GM12878 (cell line): ENCODE results near the gene KLF11. TPM values are rescaled to one million over a fixed set of nuclear protein-coding genes. Genes with fewer than 3 reads are reported as not detected.

Experiments
- ATAC-seq: fragments of 200-7000 bp; cut with Tn5 transposase; 3 replicates; pipeline ENCODE4 v1.9.1; 2020; ENCODE audit warnings: mild to moderate bottlenecking, moderate library complexity
- BruUV-seq: library from RNA; stranded (reverse); fragments of 400-500 nt; replicated peaks from 2 replicates; lab custom pipeline; 2021; lab: Mats Ljungman, UMichigan
- CTCF ChIA-PET: fragments of 300-600 bp; sonication (Branson Sonifier 250); formaldehyde crosslinking; extraction: SDS; loops from one replicate; lab custom pipeline; 2021; ENCODE audit warnings: inconsistent platforms; lab: Yijun Ruan, JAX
- POLR2A ChIA-PET: fragments of 350-600 bp; formaldehyde crosslinking; extraction: SDS; loops from one replicate; lab custom pipeline; 2021; ENCODE audit warnings: inconsistent platforms; lab: Charles Lee
- RAD21 ChIA-PET: fragments of 300-600 bp; sonication (Branson Sonifier 250); formaldehyde crosslinking; loops from one replicate; lab custom pipeline; 2023; ENCODE audit warnings: antibody characterized with exemption; ENCODE audit not compliant: unreplicated experiment; lab: Charles Lee
- SMC1A ChIA-PET: fragments of 300-600 bp; sonication (Branson Sonifier 250); formaldehyde crosslinking; loops from one replicate; lab custom pipeline; 2023; ENCODE audit not compliant: unreplicated experiment, uncharacterized antibody; lab: Charles Lee
- DNase-seq: peaks from one replicate; pipeline ENCODE4 v3.0.0-alpha.2; 2011; ENCODE audit warnings: low read depth, low spot score
- FAIRE-seq: peaks from 3 replicates; lab custom pipeline; 2011; peaks lifted over from hg19 to GRCh38; lab: Jason Lieb, UNC
- H2AFZ ChIP-seq: 2 replicates; pipeline ENCODE4 v1.6.0; 2011; ENCODE audit warnings: low read depth, low read length, control low read depth; ENCODE audit not compliant: control insufficient read depth
- H3K27ac ChIP-seq: 2 replicates; pipeline ENCODE4 v1.5.1; 2011; ENCODE audit warnings: control low read depth; ENCODE audit not compliant: control insufficient read depth, insufficient read depth
- H3K27me3 ChIP-seq, 2 experiments: replicated peaks in 1 of 2; 2 replicates each; pipeline versions ENCODE4 v1.6.0 to v1.6.1; 2011; ENCODE audit warnings: low read length in 1 of 2; ENCODE audit not compliant: control insufficient read depth in 2 of 2, insufficient read depth in 2 of 2
- H3K36me3 ChIP-seq, 2 experiments: 2 replicates each; pipeline ENCODE4 v1.5.1; 2011; ENCODE audit warnings: low read length in 1 of 2; ENCODE audit not compliant: control insufficient read depth in 2 of 2, insufficient read depth in 2 of 2
- H3K4me1 ChIP-seq: 2 replicates; pipeline ENCODE4 v1.6.1; 2011; ENCODE audit warnings: mild to moderate bottlenecking, low read length, moderate library complexity, mixed read lengths; ENCODE audit not compliant: control insufficient read depth, insufficient read depth
- H3K4me2 ChIP-seq: 2 replicates; pipeline ENCODE4 v1.6.0; 2011; ENCODE audit warnings: control low read depth; ENCODE audit not compliant: control insufficient read depth, insufficient read depth
- H3K4me3 ChIP-seq: fragments of 200-600 bp; sonication (generic); 2 replicates; pipeline ENCODE4 v1.5.1; 2016
- H3K79me2 ChIP-seq: 2 replicates; pipeline ENCODE4 v1.6.0; 2011; ENCODE audit warnings: low read length; ENCODE audit not compliant: control insufficient read depth, insufficient read depth
- H3K9ac ChIP-seq: 2 replicates; pipeline ENCODE4 v1.8.0; 2011; ENCODE audit warnings: low read length, control low read depth, mixed read lengths; ENCODE audit not compliant: control insufficient read depth, insufficient read depth
- H3K9me3 ChIP-seq: replicated peaks from 3 replicates; pipeline ENCODE4 v1.5.1; 2011; ENCODE audit warnings: mild to moderate bottlenecking, low read length; ENCODE audit not compliant: control insufficient read depth, insufficient read depth
- H4K20me1 ChIP-seq: 2 replicates; pipeline ENCODE4 v1.6.0; 2011; ENCODE audit not compliant: control insufficient read depth, insufficient read depth
- BHLHE40 ChIP-seq, 2 experiments: fragments of 450-650 bp in 1 of 2; IDR thresholded peaks; 2 replicates each; pipeline ENCODE4 v1.6.1; 2011 to 2017; ENCODE audit warnings: low read depth in 2 of 2, borderline replicate concordance in 1 of 2, improper control_type of control experiment in 1 of 2, low read length in 1 of 2, mild to moderate bottlenecking in 1 of 2
- CREM ChIP-seq: IDR thresholded peaks from 2 replicates; pipeline ENCODE4 v1.6.1; 2014; ENCODE audit warnings: antibody characterized with exemption, low read depth
- HDGF ChIP-seq: fragments of 450-650 bp; IDR thresholded peaks from 2 replicates; pipeline ENCODE4 v1.6.1; 2016; ENCODE audit warnings: antibody characterized with exemption
- NKRF ChIP-seq: fragments of 450-650 bp; conservative IDR thresholded peaks from 2 replicates; pipeline ENCODE4 v1.6.1; 2017; ENCODE audit warnings: mild to moderate bottlenecking, moderate library complexity
- NR2C1 ChIP-seq: fragments of 450-650 bp; IDR thresholded peaks from 2 replicates; pipeline ENCODE4 v1.6.1; 2017; ENCODE audit warnings: antibody characterized with exemption, mild to moderate bottlenecking, moderate library complexity
- NR2F1 ChIP-seq: fragments of 450-650 bp; conservative IDR thresholded peaks from 2 replicates; pipeline ENCODE4 v1.6.1; 2017; ENCODE audit warnings: mild to moderate bottlenecking
- POLR2A ChIP-seq: IDR thresholded peaks from 2 replicates; pipeline ENCODE4 v1.6.1; 2011; ENCODE audit warnings: low read depth, mild to moderate bottlenecking, low read length
- SIN3A ChIP-seq: IDR thresholded peaks from 2 replicates; pipeline ENCODE4 v1.6.1; 2012; ENCODE audit warnings: low read depth, low read length, improper control_type of control experiment
- ZNF24 ChIP-seq: fragments of 450-650 bp; IDR thresholded peaks from 2 replicates; pipeline ENCODE4 v1.6.1; 2017; ENCODE audit warnings: antibody characterized with exemption, mild to moderate bottlenecking
- WGBS: methylation state at CpG from one replicate; pipeline ENCODE4 v1.1.6; 2016; ENCODE audit warnings: low lambda C conversion rate; ENCODE audit not compliant: insufficient replicate concordance, insufficient coverage; ENCODE audit errors: missing lambda C conversion rate; 5-methylcytosine and 5-hydroxymethylcytosine counted together
- in situ Hi-C: fragments of 300-500 bp; cut with MboI; formaldehyde crosslinking; loops from 9 replicates; pipeline ENCODE4 v1.14.3; 2018; ENCODE audit warnings: mixed read lengths
- intact Hi-C: fragments of 100-400 bp; cut with micrococcal nuclease; formaldehyde crosslinking; loops from one replicate; pipeline ENCODE4 v1.14.2; 2022; ENCODE audit not compliant: unreplicated experiment
- polyA plus RNA-seq, 11 experiments: library from polyadenylated mRNA; depleted of rRNA in 4 of 11; unstranded in 6 of 11; stranded (reverse) in 5 of 11; fragments of >200 nt; fragmentation: Nextera tagmentation in 4 of 11; fragmentation: Illumina TruSeq in 1 of 11; extraction: Ambion mirVana in 4 of 11; extraction: Trizol in 1 of 11; gene quantifications; 1 replicate in 1 of 11; 2 replicates in 10 of 11; pipeline versions ENCODE4 v1.2.1 to v1.2.3, GENCODE V29; 2011 to 2016; ENCODE audit warnings: inconsistent platforms in 2 of 11, missing spikeins in 2 of 11, low read depth in 1 of 11
- total RNA-seq, 4 experiments: library from RNA; depleted of rRNA in 3 of 4; stranded (reverse); fragments of >200 nt in 3 of 4; fragmentation: Illumina TruSeq in 1 of 4; extraction: Trizol in 1 of 4; gene quantifications; 2 replicates each; pipeline versions ENCODE4 v1.2.1 to v1.2.3, GENCODE V29; 2013 to 2021

KLF11 gene
- total and polyA plus RNA-seq, 10 of the 15 experiments (the other 5 are each of a cell fraction or from before 2014, with no cell fraction given) = 0.03 to 0.54 (median 0.14) TPM; not detected in 1

GRCh38 chr2:10067330-10067729, 24.0 kb downstream of the KLF11 start:
- Histone ChIP-seq H3K9me3 (peaks cover 2% of the 10 kb centered on the region; the same call in 2 of the 3 replicates), H3K27ac (no peak overlapping the region), H3K9ac (no peak overlapping the region), H3K27me3 (no peaks in the 10 kb centered on the region), H3K79me2 (no peaks in the 10 kb centered on the region), H3K36me3 (no peaks in the 10 kb centered on the region), H2AFZ (no peak overlapping the region), H4K20me1 (no peaks in the 10 kb centered on the region), H3K4me1 (no peaks in the 10 kb centered on the region), H3K4me3 (no peak overlapping the region), H3K4me2 (no peak overlapping the region)
- DNase-seq (no peak), FAIRE-seq (no peak), ATAC-seq (no peak)
- ChIA-PET POLR2A (interaction anchor here (0.7 kb wide), 1 partner anchor 9 kb away, joined by 5 read pairs; no protein-coding TSS in a partner anchor), RAD21 (interaction anchor here (0.6 to 1.7 kb wide), 4 partner anchors 19 to 381 kb away, joined by 3 to 4 read pairs (median 3); partner anchors contain the start of gene ODC1), CTCF (interaction anchor here (1.1 to 22.8 kb wide), 6 partner anchors 11 to 342 kb away, joined by 3 to 983 read pairs (median 4); no protein-coding TSS in a partner anchor), SMC1A (interaction anchor here (0.7 to 13.9 kb wide), 4 partner anchors 11 to 83 kb away, joined by 3 to 236 read pairs (median 4); no protein-coding TSS in a partner anchor)
- BruUV-seq = no TSS peak
- intact Hi-C loops (no loop called here), in situ Hi-C loops (no loop called here)
- TF ChIP-seq BHLHE40 (IDR thresholded peaks at IDR 0.05; ENCODE audit: borderline replicate concordance in 1 of 2, low read depth in 2 of 2, low read length in 1 of 2) (no peak), NKRF (no peak), SIN3A (no peak), NR2C1 (no peak), CREM (no peak), POLR2A (no peak), ZNF24 (no peak), HDGF (no peak), NR2F1 (no peak)
- WGBS = 75% methylated on average over 2 of the region's 2 CpGs
